Upper lobe of left lung (tissue), 6 donors: Measurements from ENCODE around the gene HNRNPK. TPM values are rescaled to one million over a fixed set of nuclear protein-coding genes. Genes with fewer than 3 reads are reported as not detected.

Experiments
- ATAC-seq, 2 donors: fragments of 200-7000 bp; cut with Tn5 transposase; one replicate each; pipeline ENCODE4 v1.9.1; 2022; ENCODE audit warnings: mild to moderate bottlenecking in 2 of 2, moderate library complexity in 2 of 2; ENCODE audit not compliant: low FRiP score in 2 of 2
- DNase-seq, 2 donors: peaks; one replicate each; pipeline ENCODE4 v3.0.0-alpha.2; 2019 to 2020
- H3K27ac ChIP-seq, 4 donors: fragments of 200-600 bp; sonication (generic); one replicate each; pipeline ENCODE4 v1.5.1; 2016 to 2019
- H3K27me3 ChIP-seq, 4 donors: fragments of 200-600 bp; sonication (generic); one replicate each; pipeline ENCODE4 v1.5.1; 2017 to 2019
- H3K36me3 ChIP-seq, 4 donors: fragments of 200-600 bp; sonication (generic); one replicate each; pipeline ENCODE4 v1.5.1; 2016 to 2019
- H3K4me1 ChIP-seq, 4 donors: fragments of 200-600 bp; sonication (generic); one replicate each; pipeline ENCODE4 v1.5.1; 2018 to 2019
- H3K4me3 ChIP-seq, 4 donors: fragments of 200-600 bp; sonication (generic); one replicate each; pipeline ENCODE4 v1.5.1; 2017 to 2019; ENCODE audit warnings: mild to moderate bottlenecking in 2 of 4, moderate library complexity in 1 of 4
- H3K9me3 ChIP-seq, 4 donors: fragments of 200-600 bp; sonication (generic); one replicate each; pipeline ENCODE4 v1.5.1; 2018 to 2019
- EP300 ChIP-seq, 4 donors: sonication (generic); formaldehyde crosslinking; IDR thresholded peaks; one replicate each; pipeline ENCODE4 v1.5.1; 2017; ENCODE audit warnings: antibody characterized with exemption in 4 of 4, control low read depth in 2 of 4
- WGBS, 2 donors: methylation state at CpG; one replicate each; pipeline ENCODE4 v1.1.5; 2017 to 2018; 5-methylcytosine and 5-hydroxymethylcytosine counted together
- small RNA-seq, 4 donors: library from RNA; depleted of rRNA; stranded (forward); fragments of <200 nt; gene quantifications; one replicate each; pipeline ENCODE3, GENCODE V24; 2016
- total RNA-seq, 6 donors: library from RNA; depleted of rRNA in 4 of 6; stranded (reverse); fragments of >200 nt in 4 of 6; gene quantifications; one replicate each; pipeline versions ENCODE4 v1.1.0 to v1.2.1, GENCODE V29; 2016 to 2021
- donor health status: DM: no; HTN: no; CAD: no; lungs with moderate emphysema.
- donor health status: DM: no; HTN: yes; CAD: no; lungs with severe emphysema.

The HNRNPK gene
- total RNA-seq, 6 donors from 2014 or later = 178 to 465 (median 359) TPM

GRCh38 chr9:83919111-83919510 lies 60.9 kb downstream of the HNRNPK start:
- TF ChIP-seq EP300 (IDR thresholded peaks at IDR 0.05) = no peak
- Histone ChIP-seq H3K27me3 (no peaks in the 10 kb centered on the region), H3K4me3 (no peak overlapping the region), H3K27ac (no peak overlapping the region), H3K4me1 (peaks cover 6 to 20% (median 11%) of the 10 kb centered on the region in 4 donors), H3K36me3 (no peaks in the 10 kb centered on the region), H3K9me3 (no peaks in the 10 kb centered on the region)
- ATAC-seq (no peak), DNase-seq (no peak)
- WGBS, 2 donors = 93 to 94% methylated on average over 1 of the region's 1 CpG

Small RNA genes lying within 50 kb of the gene (small RNA-seq; reads per million reads assigned to genes)
- 0 reads per million in 4 donors for gene RF00019

Other genes starting within 250 kb of the HNRNPK start
- gene GKAP1, start 162.4 kb downstream of the HNRNPK start, total RNA-seq = 10 to 100 TPM in 2 of 6 donors, 1 to 10 TPM in 4; 4.4 to 28.3 (median 6.5) TPM
- 10 to 100 TPM in 2 of 6 donors, 1 to 10 TPM in 4; 5.3 to 32.5 (median 6.7) TPM for gene KIF27, start 58.8 kb downstream of the HNRNPK start, total RNA-seq
- gene RMI1, start 590 bp upstream of the HNRNPK start, total RNA-seq = 10 to 100 TPM in 1 of 6 donors, 1 to 10 TPM in 4, under 1 TPM in 1; 0.55 to 11.5 (median 5.8) TPM